Activated naive CD4-positive, alpha-beta T cell treated with anti-CD3 and anti-CD28 coated beads, Interleukin-2, amount 50 U/mL, for 72 hours (primary cell): Measurements from ENCODE around the gene C8G. TPM values are rescaled to one million over a fixed set of nuclear protein-coding genes. Genes with fewer than 3 reads are reported as not detected.

Source experiments
- ATAC-seq, 2 donors: fragments of 150-1000 bp; cut with Tn5 transposase; 2 replicates each; pipeline ENCODE4 v1.10.0; 2021; ENCODE audit warnings: mild to moderate bottlenecking in 2 of 2, moderate library complexity in 2 of 2
- DNase-seq, 2 donors: peaks; one replicate each; pipeline ENCODE4 v3.0.0; 2021 to 2022; ENCODE audit warnings: low spot score in 2 of 2
- H3K27ac Mint-ChIP-seq, 2 donors: one replicate each; pipeline ENCODE4 v1.8.0; 2022; ENCODE audit warnings: mild to moderate bottlenecking in 2 of 2, mixed read lengths in 2 of 2
- H3K36me3 Mint-ChIP-seq, 2 donors: one replicate each; pipeline ENCODE4 v1.8.0; 2022; ENCODE audit warnings: mixed read lengths in 2 of 2
- H3K9me3 Mint-ChIP-seq, 2 donors: one replicate each; pipeline ENCODE4 v1.8.0; 2022; ENCODE audit warnings: mixed read lengths in 2 of 2
- total RNA-seq, 2 donors: library from RNA; stranded (reverse); gene quantifications; one replicate each; pipeline ENCODE4 v1.2.3, GENCODE V29; 2022

C8G gene
- total RNA-seq, 2 donors from 2014 or later = 1.5 to 2.5 TPM

DNA sequence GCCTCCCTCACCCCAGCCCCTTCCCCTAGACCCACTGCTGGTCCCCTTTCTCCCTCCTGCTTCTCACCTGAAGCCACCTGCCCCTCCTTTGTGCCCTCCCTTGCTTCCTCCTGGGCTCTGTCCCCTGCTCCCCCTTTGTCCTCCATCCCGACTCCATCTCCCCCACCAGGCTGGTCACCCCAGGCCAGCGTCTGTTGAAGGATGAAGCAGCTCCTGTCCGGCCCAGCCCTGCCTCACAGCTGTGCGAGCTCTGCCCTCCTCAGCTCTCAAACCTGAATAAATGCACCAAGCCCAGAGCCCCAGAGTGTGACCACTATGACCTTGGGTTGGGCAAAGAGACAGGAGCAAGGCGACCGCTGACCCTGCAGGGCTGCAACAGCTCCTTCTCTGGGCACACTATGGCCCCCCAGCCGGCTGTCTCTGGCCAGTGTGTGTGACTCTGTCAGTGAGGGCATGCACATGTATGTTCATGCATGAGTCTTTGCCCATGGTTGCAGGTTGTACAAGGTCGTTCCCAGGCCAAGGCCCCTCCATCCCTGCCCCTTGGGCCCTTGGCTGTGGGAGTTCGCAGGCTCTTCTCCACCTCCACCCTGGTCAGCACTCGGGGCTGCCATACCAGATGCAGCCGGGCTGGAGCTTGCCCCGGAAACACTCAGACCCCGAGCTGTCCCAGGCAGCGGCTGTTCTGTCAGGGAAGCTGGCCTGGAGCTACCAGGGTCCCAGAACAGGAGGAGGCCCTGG lies 10.3 kb downstream of the C8G start:
- no peak overlapping the region for H3K27ac Mint-ChIP-seq
- H3K36me3 Mint-ChIP-seq = no peaks in the 10 kb centered on the region
- no peak for DNase-seq
- peaks cover 9% of the 10 kb centered on the region in 2 donors for H3K9me3 Mint-ChIP-seq
- no peak for ATAC-seq

DNA sequence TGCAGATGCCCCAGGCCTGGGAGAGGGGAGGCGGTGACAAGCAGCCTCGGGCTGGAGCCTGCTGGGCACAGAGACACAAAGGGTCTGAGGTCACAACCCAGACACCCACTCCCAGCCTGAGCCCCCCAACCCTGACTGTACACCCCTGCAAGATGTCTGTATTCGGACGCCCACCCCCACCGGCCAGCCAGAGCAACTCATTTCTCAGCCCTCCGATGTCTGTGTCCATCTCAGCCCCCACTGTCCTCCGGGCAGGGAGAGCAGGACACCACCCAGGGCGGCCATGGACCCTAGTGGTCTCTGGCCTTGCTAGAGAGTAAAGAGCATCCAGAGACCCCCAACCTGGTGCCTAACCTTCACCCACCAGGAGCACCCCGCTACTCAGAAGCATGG lies 10.9 kb downstream of the C8G start:
- peaks cover 9% of the 10 kb centered on the region in 2 donors for H3K9me3 Mint-ChIP-seq
- ATAC-seq = no peak

GRCh38 chr9:136956604-136957003 lies 11.6 kb downstream of the C8G start:
- H3K36me3 Mint-ChIP-seq = no peaks in the 10 kb centered on the region
- DNase-seq = no peak
- H3K27ac Mint-ChIP-seq = no peak overlapping the region
- H3K9me3 Mint-ChIP-seq = peaks cover 9% of the 10 kb centered on the region in 2 donors
- no peak for ATAC-seq

More for the DNA sequence above, 10.9 kb downstream of the C8G start:
- no peak overlapping the region for H3K27ac Mint-ChIP-seq
- DNase-seq = no peak
- H3K36me3 Mint-ChIP-seq = no peaks in the 10 kb centered on the region

- Mint-ChIP-seq H3K9me3 (peaks cover 9% of the 10 kb centered on the region in 2 donors), H3K36me3 (no peaks in the 10 kb centered on the region), H3K27ac (no peak overlapping the region)
- no peak for ATAC-seq
- DNase-seq = no peak
These were observed 12.4 kb downstream of the C8G start for GRCh38 chr9:136957461-136957860.

- ATAC-seq (no peak), DNase-seq (no peak)
- H3K36me3 Mint-ChIP-seq = no peaks in the 10 kb centered on the region
- no peak overlapping the region for H3K27ac Mint-ChIP-seq
- peaks cover 9% of the 10 kb centered on the region in 2 donors for H3K9me3 Mint-ChIP-seq
These were observed 12.9 kb downstream of the C8G start for GRCh38 chr9:136957901-136958300.

- ATAC-seq (no peak), DNase-seq (no peak)
- no peaks in the 10 kb centered on the region for H3K36me3 Mint-ChIP-seq
- peaks cover 9% of the 10 kb centered on the region in 2 donors for H3K9me3 Mint-ChIP-seq
- H3K27ac Mint-ChIP-seq = no peak overlapping the region
These were observed 13.4 kb downstream of the C8G start for GRCh38 chr9:136958473-136958872.

DNA sequence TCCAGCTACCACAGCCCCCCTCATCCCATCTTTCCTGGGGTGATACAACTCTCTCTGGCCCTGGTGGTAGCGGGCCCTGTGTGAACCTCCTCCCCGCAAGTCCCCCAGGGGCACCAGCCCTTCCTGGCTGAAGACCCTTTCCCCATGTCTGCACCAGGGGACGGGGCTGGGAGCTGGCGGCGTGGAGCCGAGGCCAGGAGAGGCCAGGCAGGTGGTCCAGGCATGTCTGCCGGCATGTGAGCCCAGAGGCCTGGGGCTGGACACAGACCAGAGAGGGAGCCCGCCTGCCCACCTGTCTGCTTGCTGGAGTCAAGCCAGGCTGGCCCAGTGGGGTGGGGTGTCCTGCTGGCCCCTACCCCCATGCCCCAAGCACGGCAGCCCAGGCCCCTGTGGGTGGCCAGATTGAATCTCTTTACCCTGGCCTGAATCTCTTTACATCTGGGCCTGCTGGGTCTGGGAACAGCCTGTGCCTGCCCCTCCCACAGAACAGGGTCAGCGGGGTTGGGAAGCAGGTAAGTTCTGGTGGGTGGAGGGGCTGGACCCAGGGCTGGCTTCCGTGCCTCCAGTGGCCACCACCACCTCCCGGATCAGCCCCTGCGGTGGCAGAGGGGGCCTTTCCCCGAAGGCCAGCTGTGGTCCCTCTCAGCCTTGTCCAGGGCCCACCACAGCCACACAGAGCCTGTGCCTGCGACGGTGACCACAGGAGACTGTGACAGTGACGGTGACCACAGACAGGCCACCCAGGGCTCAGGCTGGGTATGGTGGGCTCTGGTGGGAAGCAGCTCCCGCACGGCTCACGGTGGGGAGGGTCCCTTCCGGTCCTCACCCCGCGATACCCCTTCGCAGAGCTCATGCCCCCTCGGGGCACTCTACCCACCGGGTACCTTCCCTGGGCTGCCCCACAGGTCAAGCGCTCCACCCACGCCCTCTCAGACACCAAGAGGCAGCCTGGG lies 14.1 kb downstream of the C8G start:
- ATAC-seq = no peak
- H3K27ac Mint-ChIP-seq = no peak overlapping the region

GRCh38 chr9:136960212-136960937 lies 15.3 kb downstream of the C8G start:
- no peak overlapping the region for H3K27ac Mint-ChIP-seq
- H3K9me3 Mint-ChIP-seq = peaks cover 9% of the 10 kb centered on the region in 2 donors
- no peaks in the 10 kb centered on the region for H3K36me3 Mint-ChIP-seq
- DNase-seq = no peak
- no peak for ATAC-seq

More for the DNA sequence above, 14.1 kb downstream of the C8G start:
- peaks cover 9% of the 10 kb centered on the region in 2 donors for H3K9me3 Mint-ChIP-seq
- no peak for DNase-seq
- no peaks in the 10 kb centered on the region for H3K36me3 Mint-ChIP-seq

DNA sequence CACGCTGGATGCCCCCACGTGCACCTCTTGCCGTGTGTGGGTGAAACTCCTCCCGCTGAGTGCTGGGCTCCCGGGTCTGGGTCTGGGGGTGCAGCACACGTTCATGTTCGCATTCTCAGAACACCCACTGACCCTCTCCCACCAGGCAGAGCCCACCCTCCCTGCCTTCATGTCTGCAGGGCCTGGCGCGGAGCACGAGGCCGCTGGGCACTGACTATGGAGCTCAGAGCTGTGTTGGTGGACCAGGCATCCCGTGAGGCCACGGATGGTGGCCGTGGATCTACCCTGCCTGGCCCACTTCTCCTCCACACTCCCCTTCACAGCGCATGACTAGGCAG lies 15.9 kb downstream of the C8G start:
- Mint-ChIP-seq H3K9me3 (peaks cover 9% of the 10 kb centered on the region in 2 donors), H3K27ac (no peak overlapping the region), H3K36me3 (no peaks in the 10 kb centered on the region)
- DNase-seq (no peak), ATAC-seq (no peak)

GRCh38 chr9:136961279-136962065 lies 16.4 kb downstream of the C8G start:
- DNase-seq = no peak
- Mint-ChIP-seq H3K36me3 (no peaks in the 10 kb centered on the region), H3K27ac (no peak overlapping the region), H3K9me3 (peaks cover 5% of the 10 kb centered on the region in 2 donors)
- ATAC-seq = no peak

GRCh38 chr9:136962163-136962562 lies 17.1 kb downstream of the C8G start:
- Mint-ChIP-seq H3K36me3 (no peaks in the 10 kb centered on the region), H3K9me3 (no peaks in the 10 kb centered on the region), H3K27ac (no peak overlapping the region)
- ATAC-seq = no peak
- no peak for DNase-seq

- ATAC-seq = no peak
- Mint-ChIP-seq H3K36me3 (no peaks in the 10 kb centered on the region), H3K27ac (no peak overlapping the region)
These were observed 17.7 kb downstream of the C8G start for GRCh38 chr9:136962701-136963248.

DNA sequence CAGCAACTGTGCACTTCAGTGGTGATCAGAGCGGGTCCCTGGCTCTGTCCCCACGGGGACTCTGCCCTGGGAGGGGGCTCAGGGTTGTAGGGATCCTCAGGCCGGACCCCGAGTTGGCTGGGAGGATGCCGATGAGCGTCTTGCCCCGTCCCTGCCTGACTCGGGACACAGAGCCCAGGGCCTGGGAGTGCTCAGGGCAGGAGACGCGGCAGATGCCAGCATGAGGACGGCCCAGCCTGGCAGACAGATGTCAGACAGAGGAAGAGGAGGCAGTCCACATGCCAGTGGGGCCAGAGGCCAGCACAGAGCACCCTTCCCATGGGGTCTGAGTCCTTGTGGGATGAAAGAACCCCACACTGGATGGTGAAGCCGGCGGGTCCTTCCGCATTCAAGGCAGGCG lies 18.3 kb downstream of the C8G start:
- no peaks in the 10 kb centered on the region for H3K36me3 Mint-ChIP-seq
- ATAC-seq = no peak
- H3K9me3 Mint-ChIP-seq = no peaks in the 10 kb centered on the region
- no peak for DNase-seq
- no peak overlapping the region for H3K27ac Mint-ChIP-seq

More at GRCh38 chr9:136962701-136963248, 17.7 kb downstream of the C8G start:
- H3K9me3 Mint-ChIP-seq = no peaks in the 10 kb centered on the region
- DNase-seq = no peak

- no peak for DNase-seq
- Mint-ChIP-seq H3K9me3 (no peaks in the 10 kb centered on the region), H3K36me3 (no peaks in the 10 kb centered on the region), H3K27ac (no peak overlapping the region)
- no peak for ATAC-seq
These were observed 18.7 kb downstream of the C8G start for GRCh38 chr9:136963751-136964150.

GRCh38 chr9:136964171-136964689 lies 19.2 kb downstream of the C8G start:
- DNase-seq = no peak
- ATAC-seq = no peak
- Mint-ChIP-seq H3K9me3 (no peaks in the 10 kb centered on the region), H3K36me3 (no peaks in the 10 kb centered on the region), H3K27ac (no peak overlapping the region)
